ENCODE results near the gene LTC4S. TPM values are rescaled to one million over a fixed set of nuclear protein-coding genes. Genes with fewer than 3 reads are reported as not detected.

Gene LTC4S
- total RNA-seq, 1 experiment from 2014 or later = 2.2 TPM

GRCh38 chr5:179777456-179777855 lies 16.3 kb upstream of the LTC4S start:
- BruUV-seq (replicated peaks) = no TSS peak
- H3K9me3 Mint-ChIP-seq (ENCODE audit: unreplicated experiment) = no peaks in the 10 kb centered on the region
- DNase-seq (ENCODE audit: unreplicated experiment) = no peak
- POLR2A ChIA-PET = interaction anchor here (1.2 to 2.0 kb wide), 5 partner anchors 9 to 45 kb away, joined by 3 to 7 read pairs (median 5); no protein-coding TSS in a partner anchor
- intact Hi-C loops (cut with micrococcal nuclease) = no loop called here
- H3K36me3 Mint-ChIP-seq (ENCODE audit: insufficient read depth, unreplicated experiment) = peaks cover 74% of the 10 kb centered on the region
- no peak for TF ChIP-seq CTCF (IDR thresholded peaks at IDR 0.05; ENCODE audit: unreplicated experiment)
- CTCF ChIA-PET = interaction anchor here (0.6 to 3.1 kb wide), 5 partner anchors 14 to 123 kb away, joined by 3 to 19 read pairs (median 5); no protein-coding TSS in a partner anchor
- peak overlapping the region; percentile 79 for H3K27ac Mint-ChIP-seq (ENCODE audit: low read depth, unreplicated experiment)
- no peaks in the 10 kb centered on the region for H3K27me3 Mint-ChIP-seq (ENCODE audit: insufficient read depth, unreplicated experiment)
- no peaks in the 10 kb centered on the region for H3K4me1 Mint-ChIP-seq (ENCODE audit: insufficient read depth, unreplicated experiment)
- no peak overlapping the region for H3K4me3 Mint-ChIP-seq (ENCODE audit: unreplicated experiment)

- CTCF ChIA-PET = interaction anchor here (0.6 to 3.1 kb wide), 6 partner anchors 8 to 20 kb away, joined by 3 to 19 read pairs (median 5); no protein-coding TSS in a partner anchor
- TF ChIP-seq CTCF (IDR thresholded peaks at IDR 0.05; ENCODE audit: unreplicated experiment) = no peak
- Mint-ChIP-seq H3K4me3 (ENCODE audit: unreplicated experiment) (no peak overlapping the region), H3K27me3 (ENCODE audit: insufficient read depth, unreplicated experiment) (no peaks in the 10 kb centered on the region), H3K27ac (ENCODE audit: low read depth, unreplicated experiment) (peak overlapping the region; percentile 79), H3K4me1 (ENCODE audit: insufficient read depth, unreplicated experiment) (no peaks in the 10 kb centered on the region), H3K36me3 (ENCODE audit: insufficient read depth, unreplicated experiment) (peaks cover 70% of the 10 kb centered on the region), H3K9me3 (ENCODE audit: unreplicated experiment) (no peaks in the 10 kb centered on the region)
- BruUV-seq (replicated peaks) = no TSS peak
- intact Hi-C loops (cut with micrococcal nuclease) = no loop called here
- DNase-seq (ENCODE audit: unreplicated experiment) = no peak
- POLR2A ChIA-PET = interaction anchor here (1.0 to 2.0 kb wide), 4 partner anchors 11 to 46 kb away, joined by 3 to 5 read pairs (median 3); no protein-coding TSS in a partner anchor
Measured at GRCh38 chr5:179777909-179778308, 15.9 kb upstream of the LTC4S start.

DNA sequence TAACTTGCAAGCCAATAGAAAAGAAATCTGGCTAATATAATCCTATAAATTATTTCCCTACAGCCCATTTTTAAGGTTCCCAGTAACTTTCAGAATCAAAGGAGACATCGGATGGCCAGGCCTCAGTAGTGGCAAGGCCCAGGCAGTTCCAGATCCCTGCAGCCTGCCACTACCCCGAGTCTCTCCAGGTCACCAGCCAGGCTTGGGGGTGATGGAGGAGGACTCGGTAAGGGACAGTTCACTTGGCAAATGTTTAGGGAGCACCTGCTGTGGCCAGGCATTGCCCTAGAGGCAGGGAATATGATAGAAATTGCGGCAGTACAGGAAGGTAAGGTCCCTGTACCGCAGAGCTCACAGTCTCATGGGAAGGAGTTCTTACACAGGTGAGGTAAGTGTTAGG lies 15.2 kb upstream of the LTC4S start:
- no peak for TF ChIP-seq CTCF (IDR thresholded peaks at IDR 0.05; ENCODE audit: unreplicated experiment)
- no peak overlapping the region for H3K4me3 Mint-ChIP-seq (ENCODE audit: unreplicated experiment)
- DNase-seq (ENCODE audit: unreplicated experiment) = no peak
- H3K36me3 Mint-ChIP-seq (ENCODE audit: insufficient read depth, unreplicated experiment) = peaks cover 63% of the 10 kb centered on the region
- no peak overlapping the region for H3K27ac Mint-ChIP-seq (ENCODE audit: low read depth, unreplicated experiment)
- POLR2A ChIA-PET = interaction anchor here (1.0 to 2.0 kb wide), 3 partner anchors 11 to 16 kb away, joined by 3 to 5 read pairs (median 3); no protein-coding TSS in a partner anchor
- CTCF ChIA-PET = interaction anchor here (1.0 to 3.1 kb wide), 2 partner anchors 9 to 15 kb away, joined by 3 to 19 read pairs; no protein-coding TSS in a partner anchor
- intact Hi-C loops (cut with micrococcal nuclease) = no loop called here
- H3K27me3 Mint-ChIP-seq (ENCODE audit: insufficient read depth, unreplicated experiment) = no peaks in the 10 kb centered on the region
- H3K4me1 Mint-ChIP-seq (ENCODE audit: insufficient read depth, unreplicated experiment) = no peaks in the 10 kb centered on the region
- no peaks in the 10 kb centered on the region for H3K9me3 Mint-ChIP-seq (ENCODE audit: unreplicated experiment)
- BruUV-seq (replicated peaks) = no TSS peak

DNA sequence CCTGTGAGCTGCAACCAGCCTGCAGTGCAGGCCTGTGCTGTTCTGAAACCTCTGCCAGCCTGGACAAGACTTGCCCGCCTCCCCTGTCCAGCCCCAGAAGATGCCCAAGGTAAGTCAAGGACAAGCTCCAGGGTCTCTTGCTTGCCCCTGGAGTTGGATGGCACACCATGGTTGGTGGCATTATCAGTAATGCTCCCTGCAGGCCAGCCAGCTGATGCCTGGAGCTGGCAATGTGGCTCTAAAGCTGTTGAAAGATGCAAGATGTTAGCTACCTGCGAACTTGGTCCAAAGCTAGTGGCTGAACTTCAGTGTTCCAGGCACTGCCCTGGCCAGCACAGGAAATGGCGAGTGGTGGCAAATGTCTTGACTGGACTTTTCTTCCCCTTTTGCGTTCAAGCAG lies 14.0 kb upstream of the LTC4S start:
- Mint-ChIP-seq H3K4me3 (ENCODE audit: unreplicated experiment) (no peak overlapping the region), H3K27ac (ENCODE audit: low read depth, unreplicated experiment) (no peak overlapping the region), H3K9me3 (ENCODE audit: unreplicated experiment) (no peaks in the 10 kb centered on the region), H3K27me3 (ENCODE audit: insufficient read depth, unreplicated experiment) (no peaks in the 10 kb centered on the region), H3K36me3 (ENCODE audit: insufficient read depth, unreplicated experiment) (peaks cover 55% of the 10 kb centered on the region), H3K4me1 (ENCODE audit: insufficient read depth, unreplicated experiment) (no peaks in the 10 kb centered on the region)
- DNase-seq (ENCODE audit: unreplicated experiment) = no peak
- intact Hi-C loops (cut with micrococcal nuclease) = no loop called here
- POLR2A ChIA-PET = interaction anchor here (0.5 to 1.3 kb wide), 4 partner anchors 16 to 1427 kb away, joined by 3 to 6 read pairs (median 3); no protein-coding TSS in a partner anchor
- CTCF ChIA-PET = interaction anchor here (0.9 to 3.9 kb wide), 4 partner anchors 9 to 16 kb away, joined by 3 to 19 read pairs (median 9); no protein-coding TSS in a partner anchor
- BruUV-seq (replicated peaks) = no TSS peak
- TF ChIP-seq CTCF (IDR thresholded peaks at IDR 0.05; ENCODE audit: unreplicated experiment) = no peak
